ENCODE measurements around the gene BRPF1. TPM values are rescaled to one million over a fixed set of nuclear protein-coding genes. Genes with fewer than 3 reads are reported as not detected.
A peak's percentile ranks its signal among the peaks of the same experiment; 100 is the strongest.

BRPF1 gene
- total RNA-seq, 1 donor from 2014 or later, result 30.6 TPM

DNA sequence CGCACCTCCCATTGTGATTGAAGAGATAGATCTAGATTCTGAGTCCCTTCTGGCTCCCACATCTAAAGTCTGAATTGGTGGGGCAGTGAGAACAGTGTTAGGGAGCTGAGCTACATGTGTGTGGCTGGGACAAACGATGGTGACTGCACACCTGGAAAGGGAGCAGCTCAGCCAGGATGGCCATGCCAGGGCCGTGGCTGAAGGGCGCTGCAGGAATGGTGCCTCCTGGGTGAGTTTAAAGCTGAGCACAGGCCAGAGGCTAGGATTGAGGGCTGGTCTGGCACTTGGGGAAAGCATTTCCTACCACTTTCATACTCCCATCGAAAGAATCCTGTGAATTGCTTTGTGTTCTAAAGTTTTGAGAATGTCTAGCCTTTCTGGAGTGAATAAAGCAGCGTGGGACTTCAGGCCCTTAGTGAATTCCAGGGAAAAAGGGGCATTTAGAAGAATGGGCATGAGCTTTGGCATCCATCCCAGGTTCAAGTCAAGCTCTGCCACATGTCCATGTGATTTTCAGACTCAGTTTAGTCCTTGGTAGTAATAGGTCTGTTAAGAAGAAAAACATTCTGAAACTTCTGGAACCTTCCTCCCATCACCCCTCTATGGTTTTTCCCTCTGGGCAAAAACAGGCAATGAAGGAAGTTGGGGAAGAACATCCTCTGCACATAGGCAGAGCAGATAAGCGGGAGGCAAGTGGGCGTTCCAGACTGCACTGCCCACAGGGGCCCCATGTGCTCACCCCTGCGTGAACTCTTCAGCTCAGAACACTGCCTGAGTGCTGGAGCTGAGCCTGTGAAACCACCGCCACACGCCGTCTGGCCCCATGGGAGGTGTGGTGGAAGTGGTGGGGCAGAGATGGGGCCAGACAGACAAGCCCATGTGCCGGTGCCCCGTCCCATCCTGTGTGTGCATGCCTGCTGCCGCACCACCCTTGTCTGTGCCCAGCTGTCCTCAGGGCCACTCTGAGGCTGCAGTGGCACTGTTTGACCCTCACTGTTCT is 40.8 kb upstream of the BRPF1 start:
- H3K4me3 Mint-ChIP-seq (ENCODE audit: unreplicated experiment), result no peak overlapping the region
- H3K27me3 Mint-ChIP-seq (ENCODE audit: unreplicated experiment), result peaks cover 2% of the 10 kb centered on the region
- H3K9me3 Mint-ChIP-seq (ENCODE audit: unreplicated experiment), result peaks cover 6% of the 10 kb centered on the region
- DNase-seq, result no peak
- H3K4me1 Mint-ChIP-seq (ENCODE audit: low read depth, unreplicated experiment), result peaks cover 8% of the 10 kb centered on the region
- no peak overlapping the region for H3K27ac Mint-ChIP-seq (ENCODE audit: unreplicated experiment)
- no peaks in the 10 kb centered on the region for H3K36me3 Mint-ChIP-seq (ENCODE audit: unreplicated experiment)
- TF ChIP-seq, protein P1, sequence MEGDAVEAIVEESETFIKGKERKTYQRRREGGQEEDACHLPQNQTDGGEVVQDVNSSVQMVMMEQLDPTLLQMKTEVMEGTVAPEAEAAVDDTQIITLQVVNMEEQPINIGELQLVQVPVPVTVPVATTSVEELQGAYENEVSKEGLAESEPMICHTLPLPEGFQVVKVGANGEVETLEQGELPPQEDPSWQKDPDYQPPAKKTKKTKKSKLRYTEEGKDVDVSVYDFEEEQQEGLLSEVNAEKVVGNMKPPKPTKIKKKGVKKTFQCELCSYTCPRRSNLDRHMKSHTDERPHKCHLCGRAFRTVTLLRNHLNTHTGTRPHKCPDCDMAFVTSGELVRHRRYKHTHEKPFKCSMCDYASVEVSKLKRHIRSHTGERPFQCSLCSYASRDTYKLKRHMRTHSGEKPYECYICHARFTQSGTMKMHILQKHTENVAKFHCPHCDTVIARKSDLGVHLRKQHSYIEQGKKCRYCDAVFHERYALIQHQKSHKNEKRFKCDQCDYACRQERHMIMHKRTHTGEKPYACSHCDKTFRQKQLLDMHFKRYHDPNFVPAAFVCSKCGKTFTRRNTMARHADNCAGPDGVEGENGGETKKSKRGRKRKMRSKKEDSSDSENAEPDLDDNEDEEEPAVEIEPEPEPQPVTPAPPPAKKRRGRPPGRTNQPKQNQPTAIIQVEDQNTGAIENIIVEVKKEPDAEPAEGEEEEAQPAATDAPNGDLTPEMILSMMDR (IDR thresholded peaks at IDR 0.05; ENCODE audit: partially characterized antibody, unreplicated experiment), result no peak

DNA sequence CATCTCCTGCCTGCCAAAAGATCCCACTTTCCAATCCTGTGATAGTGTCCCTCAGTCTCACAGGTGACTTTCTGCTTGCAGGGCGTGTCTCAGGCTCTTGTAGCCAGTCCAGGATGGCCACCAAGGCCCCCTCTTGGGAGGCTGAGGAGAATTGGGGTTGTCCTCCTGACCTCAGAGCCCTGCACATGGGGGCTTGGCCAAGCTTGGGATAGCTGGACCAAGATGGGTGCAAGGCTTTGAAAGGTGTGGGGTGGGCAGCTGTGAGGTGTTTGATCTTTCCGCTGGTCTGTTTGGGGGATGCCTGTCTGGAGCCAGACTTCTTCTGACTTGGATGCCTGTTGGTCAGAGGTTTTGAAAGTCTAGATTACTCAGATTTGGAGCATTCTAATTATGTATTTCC is 39.9 kb upstream of the BRPF1 start:
- peaks cover 6% of the 10 kb centered on the region for H3K9me3 Mint-ChIP-seq (ENCODE audit: unreplicated experiment)
- H3K4me1 Mint-ChIP-seq (ENCODE audit: low read depth, unreplicated experiment), result peaks cover 12% of the 10 kb centered on the region
- peaks cover 2% of the 10 kb centered on the region for H3K27me3 Mint-ChIP-seq (ENCODE audit: unreplicated experiment)
- no peak for DNase-seq
- no peaks in the 10 kb centered on the region for H3K36me3 Mint-ChIP-seq (ENCODE audit: unreplicated experiment)
- no peak overlapping the region for H3K4me3 Mint-ChIP-seq (ENCODE audit: unreplicated experiment)
- no peak overlapping the region for H3K27ac Mint-ChIP-seq (ENCODE audit: unreplicated experiment)
- TF ChIP-seq, protein P1 (IDR thresholded peaks at IDR 0.05; ENCODE audit: partially characterized antibody, unreplicated experiment), result no peak

DNA sequence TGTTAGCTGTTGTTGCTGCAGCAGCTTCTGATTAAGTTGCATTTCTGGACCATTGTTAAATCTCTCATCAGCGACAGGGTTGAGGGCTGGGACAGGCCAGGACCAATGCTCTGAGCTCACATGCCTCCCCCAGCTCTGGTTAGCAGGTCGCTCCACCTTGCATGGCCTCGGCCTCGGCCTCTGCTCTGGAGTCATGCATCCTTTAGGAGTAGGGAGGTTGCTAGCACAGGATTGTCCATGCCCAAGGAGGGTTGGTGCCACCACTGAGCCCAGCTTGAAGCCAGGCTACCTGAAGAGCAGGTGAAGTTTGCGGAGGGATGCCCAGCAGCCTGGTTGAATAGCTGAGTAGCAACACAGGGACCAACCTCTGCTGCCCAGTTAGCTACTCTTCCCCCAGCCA is 39.1 kb upstream of the BRPF1 start:
- Mint-ChIP-seq H3K27ac (ENCODE audit: unreplicated experiment) (no peak overlapping the region), H3K4me3 (ENCODE audit: unreplicated experiment) (no peak overlapping the region), H3K36me3 (ENCODE audit: unreplicated experiment) (no peaks in the 10 kb centered on the region), H3K9me3 (ENCODE audit: unreplicated experiment) (peaks cover 6% of the 10 kb centered on the region), H3K27me3 (ENCODE audit: unreplicated experiment) (peaks cover 2% of the 10 kb centered on the region), H3K4me1 (ENCODE audit: low read depth, unreplicated experiment) (peaks cover 12% of the 10 kb centered on the region)
- no peak for DNase-seq
- TF ChIP-seq, protein P1 (IDR thresholded peaks at IDR 0.05; ENCODE audit: partially characterized antibody, unreplicated experiment), result no peak

DNA sequence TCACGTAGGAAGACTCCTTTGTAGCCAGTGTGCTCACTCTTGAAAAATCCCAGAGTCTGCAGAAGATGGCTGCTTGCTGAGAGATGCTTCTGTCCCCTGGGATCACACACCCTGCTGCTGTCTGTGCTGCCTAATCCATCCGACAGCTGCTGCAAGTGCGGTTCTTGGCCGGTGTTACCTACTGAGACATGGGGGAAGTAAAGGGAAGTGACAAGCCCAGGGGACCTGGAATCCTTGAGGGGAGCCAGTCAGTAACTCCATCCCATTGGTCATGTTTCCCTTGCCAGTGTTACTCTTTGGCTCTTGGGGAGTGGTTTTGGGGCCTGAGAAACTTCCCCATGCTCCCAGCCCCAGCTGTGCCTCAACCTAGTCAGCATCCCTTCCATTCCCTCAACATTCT is 36.2 kb upstream of the BRPF1 start:
- Mint-ChIP-seq H3K36me3 (ENCODE audit: unreplicated experiment) (no peaks in the 10 kb centered on the region), H3K27ac (ENCODE audit: unreplicated experiment) (peak overlapping the region; percentile 86), H3K4me3 (ENCODE audit: unreplicated experiment) (peak overlapping the region; percentile 42), H3K27me3 (ENCODE audit: unreplicated experiment) (peaks cover 3% of the 10 kb centered on the region), H3K9me3 (ENCODE audit: unreplicated experiment) (peaks cover 3% of the 10 kb centered on the region), H3K4me1 (ENCODE audit: low read depth, unreplicated experiment) (peaks cover 17% of the 10 kb centered on the region)
- TF ChIP-seq, protein P1 (IDR thresholded peaks at IDR 0.05; ENCODE audit: partially characterized antibody, unreplicated experiment), result no peak
- DNase-seq, result peak; percentile 47

DNA sequence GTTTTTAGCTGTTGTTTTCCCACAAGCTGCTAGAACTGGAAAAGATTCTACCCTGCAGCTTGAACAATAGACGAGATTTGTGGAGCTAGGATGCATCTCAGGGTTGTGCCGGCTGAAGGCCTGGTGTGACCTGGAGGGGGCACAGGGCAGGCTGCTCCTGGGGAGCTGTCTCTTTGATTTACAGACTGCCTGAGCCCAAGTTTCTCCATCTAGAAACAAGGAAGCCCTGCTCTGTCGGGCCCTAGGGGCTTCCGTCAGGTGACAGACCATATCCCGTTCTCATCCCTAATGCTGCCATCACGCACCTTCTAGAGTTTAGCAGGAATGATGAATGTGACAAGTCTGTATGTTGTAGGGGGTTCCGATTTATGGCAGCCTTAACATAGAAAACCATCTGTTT is 35.8 kb upstream of the BRPF1 start:
- peaks cover 3% of the 10 kb centered on the region for H3K27me3 Mint-ChIP-seq (ENCODE audit: unreplicated experiment)
- no peaks in the 10 kb centered on the region for H3K36me3 Mint-ChIP-seq (ENCODE audit: unreplicated experiment)
- peaks cover 17% of the 10 kb centered on the region for H3K4me1 Mint-ChIP-seq (ENCODE audit: low read depth, unreplicated experiment)
- peak overlapping the region; percentile 86 for H3K27ac Mint-ChIP-seq (ENCODE audit: unreplicated experiment)
- no peak for DNase-seq
- H3K4me3 Mint-ChIP-seq (ENCODE audit: unreplicated experiment), result peak overlapping the region; percentile 42
- peaks cover 3% of the 10 kb centered on the region for H3K9me3 Mint-ChIP-seq (ENCODE audit: unreplicated experiment)
- TF ChIP-seq, protein P1 (IDR thresholded peaks at IDR 0.05; ENCODE audit: partially characterized antibody, unreplicated experiment), result no peak

All from glutamatergic neuron (in vitro differentiated cells).